HepG2 (cell line): Measurements from ENCODE around the gene RIN3. TPM values are rescaled to one million over a fixed set of nuclear protein-coding genes. Genes with fewer than 3 reads are reported as not detected.

Experiments used
- ATF5 ChIP-seq: sonication (generic); formaldehyde crosslinking; IDR thresholded peaks from 2 replicates; pipeline ENCODE4 v1.4.0; 2020; ENCODE audit warnings: mild to moderate bottlenecking, low read depth, missing genetic modification reagents
- CBX5 ChIP-seq: sonication (generic); formaldehyde crosslinking; IDR thresholded peaks from 2 replicates; pipeline ENCODE4 v1.4.0; 2020; ENCODE audit warnings: missing genetic modification reagents, borderline replicate concordance
- CC2D1A ChIP-seq: sonication (generic); formaldehyde crosslinking; IDR thresholded peaks from 2 replicates; pipeline ENCODE4 v1.8.1; 2023; ENCODE audit warnings: mild to moderate bottlenecking, missing genetic modification reagents
- FOXK2 ChIP-seq: fragments of 450-650 bp; IDR thresholded peaks from 2 replicates; pipeline ENCODE4 v1.6.1; 2016
- GLI4 ChIP-seq: sonication (generic); formaldehyde crosslinking; IDR thresholded peaks from 2 replicates; pipeline ENCODE4 v1.5.1; 2020; ENCODE audit warnings: missing genetic modification reagents, mild to moderate bottlenecking, moderate library complexity, borderline replicate concordance
- GTF3A ChIP-seq: sonication (generic); formaldehyde crosslinking; conservative IDR thresholded peaks from 2 replicates; pipeline ENCODE4 v1.4.0; 2020; ENCODE audit warnings: mild to moderate bottlenecking, missing genetic modification reagents
- IRF9 ChIP-seq: sonication (generic); formaldehyde crosslinking; IDR thresholded peaks from 2 replicates; pipeline ENCODE4 v1.8.0; 2022; ENCODE audit warnings: missing genetic modification reagents, mild to moderate bottlenecking, borderline replicate concordance
- KMT2B ChIP-seq: IDR thresholded peaks from 2 replicates; pipeline ENCODE4 v1.6.1; 2016; ENCODE audit warnings: missing genetic modification reagents, missing compliant biosample characterization
- PAWR ChIP-seq: sonication (generic); formaldehyde crosslinking; IDR thresholded peaks from 2 replicates; pipeline ENCODE4 v1.4.0; 2020; ENCODE audit warnings: missing genetic modification reagents, mild to moderate bottlenecking, borderline replicate concordance
- POLR2AphosphoS5 ChIP-seq: IDR thresholded peaks from 2 replicates; pipeline ENCODE4 v1.6.1; 2012; ENCODE audit warnings: low read depth, low read length
- SNAPC5 ChIP-seq: sonication (generic); formaldehyde crosslinking; IDR thresholded peaks from 2 replicates; pipeline ENCODE4 v1.8.1; 2023; ENCODE audit warnings: mild to moderate bottlenecking, missing genetic modification reagents, borderline replicate concordance
- SOX6 ChIP-seq, 2 experiments: fragments of 450-650 bp in 1 of 2; sonication (generic) in 1 of 2; formaldehyde crosslinking in 1 of 2; IDR thresholded peaks; 2 replicates each; pipeline versions ENCODE4 v1.4.0 to v1.6.1; 2017 to 2020; ENCODE audit warnings: antibody characterized with exemption in 1 of 2, mild to moderate bottlenecking in 1 of 2, missing genetic modification reagents in 1 of 2
- TFDP1 ChIP-seq: IDR thresholded peaks from 2 replicates; pipeline ENCODE4 v1.6.1; 2016; ENCODE audit warnings: missing compliant biosample characterization, missing genetic modification reagents, borderline replicate concordance
- THYN1 ChIP-seq: sonication (generic); formaldehyde crosslinking; IDR thresholded peaks from 2 replicates; pipeline ENCODE4 v1.8.1; 2023; ENCODE audit warnings: low read depth, mild to moderate bottlenecking, moderate library complexity, missing genetic modification reagents, borderline replicate concordance
- ZFAT ChIP-seq: sonication (generic); formaldehyde crosslinking; conservative IDR thresholded peaks from 2 replicates; pipeline ENCODE4 v1.8.1; 2023; ENCODE audit warnings: missing genetic modification reagents, inconsistent platforms
- ZMAT5 ChIP-seq: sonication (generic); formaldehyde crosslinking; IDR thresholded peaks from 2 replicates; pipeline ENCODE4 v1.5.0; 2020; ENCODE audit warnings: mild to moderate bottlenecking, low read depth, missing genetic modification reagents, borderline replicate concordance
- ZMYM2 ChIP-seq: sonication (generic); formaldehyde crosslinking; IDR thresholded peaks from 2 replicates; pipeline ENCODE4 v1.8.0; 2022; ENCODE audit warnings: mild to moderate bottlenecking, missing genetic modification reagents
- ZNF468 ChIP-seq: sonication (generic); formaldehyde crosslinking; IDR thresholded peaks from 2 replicates; pipeline ENCODE4 v1.8.0; 2022; ENCODE audit warnings: mild to moderate bottlenecking, moderate library complexity, missing genetic modification reagents
- ZNF484 ChIP-seq: sonication (generic); formaldehyde crosslinking; IDR thresholded peaks from 2 replicates; pipeline ENCODE4 v1.5.1; 2020; ENCODE audit warnings: mild to moderate bottlenecking, low read depth, missing genetic modification reagents, borderline replicate concordance
- ZNF563 ChIP-seq: sonication (generic); formaldehyde crosslinking; IDR thresholded peaks from 2 replicates; pipeline ENCODE4 v1.8.0; 2022; ENCODE audit warnings: mild to moderate bottlenecking, moderate library complexity, missing genetic modification reagents
- ZNF629 ChIP-seq: sonication (generic); formaldehyde crosslinking; conservative IDR thresholded peaks from 2 replicates; pipeline ENCODE4 v1.5.0; 2020; ENCODE audit warnings: missing genetic modification reagents
- ZSCAN29 ChIP-seq: sonication (generic); formaldehyde crosslinking; conservative IDR thresholded peaks from 2 replicates; pipeline ENCODE4 v1.4.0; 2020; ENCODE audit warnings: mild to moderate bottlenecking, missing genetic modification reagents
- polyA plus RNA-seq, 8 experiments: library from polyadenylated mRNA; depleted of rRNA in 3 of 8; stranded (reverse) in 7 of 8; unstranded in 1 of 8; fragments of >200 nt; fragmentation: Illumina TruSeq in 4 of 8; extraction: Trizol in 4 of 8; gene quantifications; 2 replicates each; pipeline versions ENCODE4 v1.2.1 to v1.2.3, GENCODE V29; 2011 to 2016; ENCODE audit warnings: low read depth in 4 of 8, missing spikeins in 1 of 8, mixed read lengths in 1 of 8; ENCODE audit not compliant: insufficient read depth in 1 of 8
- total RNA-seq, 5 experiments: library from RNA; depleted of rRNA; stranded (reverse); fragments of >200 nt; fragmentation: Illumina TruSeq; extraction: Trizol; gene quantifications; 2 replicates each; pipeline ENCODE4 v1.2.3, GENCODE V29; 2016; ENCODE audit warnings: low read depth in 1 of 5

RIN3 gene
- total and polyA plus RNA-seq, 2 of the 13 experiments (the other 11 are each of a cell fraction or from before 2014, with no cell fraction given), result 2.3 to 3.6 TPM

GRCh38 chr14:92556863-92557543, 43.4 kb downstream of the RIN3 start (continued):
- no peak for TF ChIP-seq ATF5 (CRISPR knock-in tag)
- TF ChIP-seq SOX6 (IDR thresholded peaks at IDR 0.05), result no peak
- TF ChIP-seq SOX6 (CRISPR knock-in tag; IDR thresholded peaks at IDR 0.05), result peak; percentile 72
- TF ChIP-seq TFDP1 (CRISPR knock-in tag), result peak; percentile 25; the same call in 1 of the 2 replicates
- no peak for TF ChIP-seq ZNF484
- TF ChIP-seq ZNF563 (CRISPR knock-in tag), result peak; percentile 52; the same call in 1 of the 2 replicates
- TF ChIP-seq THYN1 (CRISPR knock-in tag), result no peak
- TF ChIP-seq GTF3A (CRISPR knock-in tag), result no peak
- no peak for TF ChIP-seq ZFAT
- peak; percentile 96 for TF ChIP-seq ZMYM2 (CRISPR knock-in tag)
- TF ChIP-seq CC2D1A (CRISPR knock-in tag), result no peak
- TF ChIP-seq KMT2B, result 0 out of 2 replicates have a peak, but pooled peaks have one; percentile 22
- TF ChIP-seq SNAPC5, result no peak
- peak; percentile 98 for TF ChIP-seq ZNF629 (CRISPR knock-in tag)
- no peak; the same call in 1 of the 2 replicates for TF ChIP-seq FOXK2
- no peak for TF ChIP-seq GLI4 (CRISPR knock-in tag)
- peak; percentile 92 for TF ChIP-seq ZSCAN29 (CRISPR knock-in tag)
- TF ChIP-seq CBX5, result peak; percentile 85; the same call in 1 of the 2 replicates
- no peak for TF ChIP-seq PAWR
- 0 out of 2 replicates have a peak, but pooled peaks have one; percentile 71 for TF ChIP-seq IRF9 (CRISPR knock-in tag)
- peak; percentile 28; the same call in 1 of the 2 replicates for TF ChIP-seq POLR2AphosphoS5
- no peak for TF ChIP-seq ZMAT5 (CRISPR knock-in tag)
- TF ChIP-seq ZNF468, result no peak
